Lower leg skin (tissue), 4 donors: Measurements from ENCODE around the gene EPYC. TPM values are rescaled to one million over a fixed set of nuclear protein-coding genes. Genes with fewer than 3 reads are reported as not detected.

Experiments
- DNase-seq, 2 donors: peaks; one replicate each; pipeline ENCODE4 v3.0.0-alpha.2; 2019; ENCODE audit warnings: low spot score in 2 of 2
- H3K4me3 ChIP-seq: fragments of 200-600 bp; sonication (generic); 2 replicates; pipeline ENCODE4 v1.5.1; 2017; ENCODE audit warnings: mild to moderate bottlenecking, low read depth; ENCODE audit not compliant: poor library complexity, severe bottlenecking
- POLR2A ChIP-seq, 2 donors: fragments of 450-650 bp; IDR thresholded peaks; one replicate each; pipeline ENCODE4 v1.6.1; 2016 to 2017; ENCODE audit warnings: antibody characterized with exemption in 2 of 2, mild to moderate bottlenecking in 1 of 2, moderate library complexity in 1 of 2
- WGBS, 2 donors: methylation state at CpG; one replicate each; pipeline ENCODE4 v1.1.5; 2018; 5-methylcytosine and 5-hydroxymethylcytosine counted together
- intact Hi-C: fragments of 100-400 bp; cut with DNase I; formaldehyde crosslinking; loops from one replicate; pipeline ENCODE4 v1.15.0; 2023; ENCODE audit warnings: low total_unique reads
- total RNA-seq, 4 donors: library from RNA; depleted of rRNA; stranded (reverse); fragments of >200 nt; gene quantifications; one replicate each; pipeline ENCODE4 v1.1.0, GENCODE V29; 2016
- TF ChIP-seq, protein P1 (sequence below), 3 donors: fragments of 450-650 bp; IDR thresholded peaks; one replicate each; pipeline ENCODE4 v1.5.1; 2016; ENCODE audit warnings: antibody characterized with exemption in 3 of 3, mild to moderate bottlenecking in 3 of 3, moderate library complexity in 2 of 3

Gene EPYC
- total RNA-seq, 4 donors from 2014 or later: not detected

DNA sequence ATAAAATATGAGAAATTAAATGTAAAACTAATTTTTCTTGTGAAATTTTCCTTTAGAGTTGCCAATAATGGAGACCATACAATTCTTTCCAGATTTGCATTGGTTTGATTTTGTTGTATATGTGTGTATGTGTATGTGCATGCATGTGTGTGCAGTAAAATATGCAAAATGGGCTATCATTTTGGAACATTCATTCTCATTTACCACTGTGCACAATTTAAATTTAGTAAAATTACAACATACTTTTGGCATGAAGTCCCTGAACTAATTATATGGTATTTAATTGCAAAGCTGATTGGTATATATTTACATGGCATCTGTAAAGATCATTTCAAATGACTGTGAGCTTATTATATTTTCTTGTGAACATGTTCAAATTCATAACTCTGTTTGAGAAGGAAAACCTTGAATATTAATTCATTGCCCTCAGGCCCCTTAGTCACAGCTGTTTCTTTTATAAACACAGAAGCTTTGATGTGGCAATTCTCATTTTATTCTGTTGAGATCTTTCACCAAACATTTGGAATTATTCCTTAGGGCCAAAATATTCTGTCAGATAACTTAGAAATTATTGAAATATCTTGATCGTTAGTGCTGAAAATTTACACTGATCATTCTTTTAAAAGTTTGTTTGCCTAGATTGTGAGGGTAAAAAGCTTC, 35.5 kb upstream of the EPYC start:
- no peak for TF ChIP-seq POLR2A (IDR thresholded peaks at IDR 0.05)
- TF ChIP-seq, protein P1, sequence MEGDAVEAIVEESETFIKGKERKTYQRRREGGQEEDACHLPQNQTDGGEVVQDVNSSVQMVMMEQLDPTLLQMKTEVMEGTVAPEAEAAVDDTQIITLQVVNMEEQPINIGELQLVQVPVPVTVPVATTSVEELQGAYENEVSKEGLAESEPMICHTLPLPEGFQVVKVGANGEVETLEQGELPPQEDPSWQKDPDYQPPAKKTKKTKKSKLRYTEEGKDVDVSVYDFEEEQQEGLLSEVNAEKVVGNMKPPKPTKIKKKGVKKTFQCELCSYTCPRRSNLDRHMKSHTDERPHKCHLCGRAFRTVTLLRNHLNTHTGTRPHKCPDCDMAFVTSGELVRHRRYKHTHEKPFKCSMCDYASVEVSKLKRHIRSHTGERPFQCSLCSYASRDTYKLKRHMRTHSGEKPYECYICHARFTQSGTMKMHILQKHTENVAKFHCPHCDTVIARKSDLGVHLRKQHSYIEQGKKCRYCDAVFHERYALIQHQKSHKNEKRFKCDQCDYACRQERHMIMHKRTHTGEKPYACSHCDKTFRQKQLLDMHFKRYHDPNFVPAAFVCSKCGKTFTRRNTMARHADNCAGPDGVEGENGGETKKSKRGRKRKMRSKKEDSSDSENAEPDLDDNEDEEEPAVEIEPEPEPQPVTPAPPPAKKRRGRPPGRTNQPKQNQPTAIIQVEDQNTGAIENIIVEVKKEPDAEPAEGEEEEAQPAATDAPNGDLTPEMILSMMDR (IDR thresholded peaks at IDR 0.05): no peak
- 29 to 31% methylated on average over 1 of the region's 1 CpG for WGBS, 2 donors
- no peak overlapping the region for H3K4me3 ChIP-seq
- DNase-seq: no peak
- intact Hi-C loops: no loop called here

DNA sequence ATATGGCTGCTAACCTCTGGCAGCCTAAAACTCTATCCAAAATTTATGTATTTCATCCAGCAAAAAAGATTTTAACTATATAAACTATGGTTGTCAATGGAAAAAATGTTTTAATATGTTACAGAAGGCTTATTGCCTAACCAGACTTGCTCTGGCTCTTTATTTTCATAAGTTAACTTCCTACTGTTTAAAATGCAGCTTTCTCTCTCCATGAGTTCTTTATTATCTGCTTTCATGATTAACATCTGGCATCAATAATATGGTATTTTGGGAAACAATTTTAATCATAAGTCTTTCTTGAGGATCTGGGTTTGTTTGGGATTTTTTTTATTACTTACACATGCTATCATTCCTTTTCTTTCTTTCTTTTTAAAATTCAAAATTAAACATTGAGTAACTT, 32.5 kb upstream of the EPYC start:
- no peak for DNase-seq
- intact Hi-C loops: no loop called here
- H3K4me3 ChIP-seq: no peak overlapping the region
- TF ChIP-seq, protein P1 (IDR thresholded peaks at IDR 0.05): no peak
- TF ChIP-seq POLR2A (IDR thresholded peaks at IDR 0.05): no peak

DNA sequence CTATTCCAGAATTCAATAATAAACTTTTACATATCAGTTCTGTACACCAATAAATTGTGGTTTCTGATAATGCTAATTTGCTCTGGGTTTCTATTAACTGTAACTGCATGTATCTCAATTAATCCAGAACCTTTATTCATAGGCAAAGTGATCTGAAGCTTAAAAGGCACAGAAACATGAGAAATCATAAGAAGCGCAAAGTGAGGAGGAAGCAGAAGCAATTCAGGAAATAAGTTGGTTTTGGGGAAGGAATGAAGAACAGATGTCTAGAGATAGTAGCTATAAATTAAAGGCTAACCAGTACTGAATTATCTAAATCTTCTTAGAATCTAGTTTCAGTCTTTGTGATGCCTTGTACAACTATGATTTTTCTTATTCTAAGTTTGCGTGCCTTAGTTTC, 28.5 kb upstream of the EPYC start:
- TF ChIP-seq, protein P1 (IDR thresholded peaks at IDR 0.05): no peak
- no peak for TF ChIP-seq POLR2A (IDR thresholded peaks at IDR 0.05)
- DNase-seq: no peak
- H3K4me3 ChIP-seq: no peak overlapping the region
- intact Hi-C loops: no loop called here
- 78 to 91% methylated on average over 2 of the region's 2 CpGs for WGBS, 2 donors

DNA sequence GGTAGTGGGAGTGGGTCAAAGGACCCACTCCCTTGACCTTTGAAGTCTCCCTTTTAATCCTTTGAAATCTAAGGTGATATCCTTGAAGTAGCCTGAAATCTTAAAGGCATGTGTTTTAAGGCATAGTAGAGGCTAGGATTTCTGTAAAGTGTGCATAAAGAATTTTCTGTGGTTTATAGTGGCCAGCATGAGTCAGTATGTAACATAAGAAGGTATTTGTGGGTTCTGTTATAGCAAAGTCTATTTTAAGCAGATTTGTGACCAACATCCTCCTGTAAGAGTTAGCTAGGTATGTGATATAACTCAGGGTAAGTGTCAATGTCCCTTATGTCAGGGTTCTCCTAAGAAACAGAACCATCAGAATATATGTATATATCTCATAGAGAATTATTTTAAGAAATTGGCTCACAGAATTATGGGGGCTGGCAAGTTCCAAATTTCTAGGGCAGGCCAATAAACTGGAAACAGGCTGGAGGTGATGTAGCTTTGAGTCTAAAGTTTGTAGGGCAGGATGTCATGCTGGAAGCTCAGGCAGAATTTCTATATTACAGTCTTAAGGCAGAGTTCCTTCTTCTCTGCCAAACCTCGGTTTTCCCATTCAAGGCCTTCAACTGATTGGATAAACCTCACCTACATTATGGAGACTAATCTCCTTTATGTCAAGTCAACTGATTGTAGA, 18.7 kb upstream of the EPYC start:
- no peak for TF ChIP-seq POLR2A (IDR thresholded peaks at IDR 0.05)
- TF ChIP-seq, protein P1 (IDR thresholded peaks at IDR 0.05): no peak
- DNase-seq: no peak
- H3K4me3 ChIP-seq: no peak overlapping the region
- 86 to 91% methylated on average over 1 of the region's 1 CpG for WGBS, 2 donors
- intact Hi-C loops: no loop called here

DNA sequence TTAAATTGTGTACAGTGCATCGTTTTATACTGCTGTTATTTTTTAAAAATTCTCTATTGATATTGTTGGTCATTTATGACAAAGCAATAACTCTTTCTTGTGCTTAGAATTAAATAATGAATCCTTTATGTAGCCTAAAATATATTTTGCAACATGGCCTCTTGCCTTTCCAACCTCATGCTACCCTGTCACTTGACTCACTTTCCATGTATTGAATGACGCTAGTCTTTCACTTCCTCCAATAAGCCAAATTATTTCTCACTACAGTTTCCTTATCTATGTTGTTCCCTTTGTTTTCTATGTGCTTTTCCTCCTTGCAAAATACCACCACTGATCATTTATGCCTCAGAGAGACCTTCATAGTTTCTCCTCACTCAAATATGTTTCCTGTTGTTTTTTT, 16.3 kb upstream of the EPYC start:
- H3K4me3 ChIP-seq: no peak overlapping the region
- intact Hi-C loops: no loop called here
- WGBS, 2 donors: 81 to 85% methylated on average over 2 of the region's 2 CpGs
- TF ChIP-seq POLR2A (IDR thresholded peaks at IDR 0.05): no peak
- TF ChIP-seq, protein P1 (IDR thresholded peaks at IDR 0.05): no peak
- DNase-seq: no peak
